A673 (cell line): ENCODE measurements around the gene MTF1.

ENCODE experiments used
- CTCF ChIP-seq: fragments of 300-800, 200-600 bp; sonication (generic); conservative IDR thresholded peaks from 2 replicates; pipeline ENCODE4 v1.5.1; 2017; ENCODE audit warnings: low read depth, mild to moderate bottlenecking, antibody characterized with exemption, low read length, moderate library complexity, mixed read lengths
- EZH2 ChIP-seq: fragments of 200-600 bp; sonication (generic); IDR thresholded peaks from 2 replicates; pipeline ENCODE4 v1.6.1; 2017; ENCODE audit warnings: borderline replicate concordance, low read depth, mild to moderate bottlenecking, mixed read lengths, antibody characterized with exemption, low read length; ENCODE audit not compliant: poor library complexity, severe bottlenecking

DNA sequence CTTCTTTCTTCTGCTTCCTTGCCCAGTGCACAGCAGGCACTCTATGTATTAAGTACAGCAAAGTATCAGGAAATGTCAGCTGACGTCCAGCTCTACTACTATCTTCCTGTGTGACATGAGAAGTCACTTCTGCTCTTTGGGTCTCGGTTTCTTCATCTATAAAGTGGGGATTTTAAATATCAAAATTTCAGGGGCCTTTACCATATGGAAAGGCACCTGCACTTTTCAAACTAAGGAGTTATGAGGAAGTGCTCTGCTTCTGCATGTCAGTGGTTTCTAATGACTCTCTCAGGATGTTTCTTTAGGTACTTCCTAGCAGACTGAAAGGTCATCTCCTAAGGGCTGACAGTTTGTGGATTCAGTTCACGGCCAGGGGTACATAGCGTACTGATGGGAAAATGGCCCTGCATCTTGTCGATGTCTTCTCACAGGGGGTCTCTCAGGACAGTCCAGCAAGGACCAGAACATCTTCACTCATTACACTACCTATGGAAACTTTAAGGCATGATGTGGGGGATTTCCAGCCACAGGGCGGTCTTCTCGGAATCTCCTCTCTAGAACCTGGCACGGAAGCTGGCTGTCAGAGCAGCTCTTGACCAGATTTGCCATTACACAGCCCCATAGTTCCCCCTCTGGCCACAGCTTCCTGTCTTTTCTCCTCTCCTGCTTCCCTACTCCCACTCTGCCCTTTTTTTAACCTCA, 42.0 kb upstream of the MTF1 start:
- TF ChIP-seq CTCF (no peak), EZH2 (no peak)
